HG02973 (cell line): Measurements from ENCODE around the gene GSTM1.
A peak's percentile ranks its signal among the peaks of the same experiment; 100 is the strongest.

ENCODE experiments used
- ATAC-seq: cut with Tn5 transposase; IDR thresholded peaks from one replicate; pipeline ENCODE4 v1.9.1; 2021; ENCODE audit warnings: moderate library complexity; ENCODE audit not compliant: unreplicated experiment

GSTM1 gene

DNA sequence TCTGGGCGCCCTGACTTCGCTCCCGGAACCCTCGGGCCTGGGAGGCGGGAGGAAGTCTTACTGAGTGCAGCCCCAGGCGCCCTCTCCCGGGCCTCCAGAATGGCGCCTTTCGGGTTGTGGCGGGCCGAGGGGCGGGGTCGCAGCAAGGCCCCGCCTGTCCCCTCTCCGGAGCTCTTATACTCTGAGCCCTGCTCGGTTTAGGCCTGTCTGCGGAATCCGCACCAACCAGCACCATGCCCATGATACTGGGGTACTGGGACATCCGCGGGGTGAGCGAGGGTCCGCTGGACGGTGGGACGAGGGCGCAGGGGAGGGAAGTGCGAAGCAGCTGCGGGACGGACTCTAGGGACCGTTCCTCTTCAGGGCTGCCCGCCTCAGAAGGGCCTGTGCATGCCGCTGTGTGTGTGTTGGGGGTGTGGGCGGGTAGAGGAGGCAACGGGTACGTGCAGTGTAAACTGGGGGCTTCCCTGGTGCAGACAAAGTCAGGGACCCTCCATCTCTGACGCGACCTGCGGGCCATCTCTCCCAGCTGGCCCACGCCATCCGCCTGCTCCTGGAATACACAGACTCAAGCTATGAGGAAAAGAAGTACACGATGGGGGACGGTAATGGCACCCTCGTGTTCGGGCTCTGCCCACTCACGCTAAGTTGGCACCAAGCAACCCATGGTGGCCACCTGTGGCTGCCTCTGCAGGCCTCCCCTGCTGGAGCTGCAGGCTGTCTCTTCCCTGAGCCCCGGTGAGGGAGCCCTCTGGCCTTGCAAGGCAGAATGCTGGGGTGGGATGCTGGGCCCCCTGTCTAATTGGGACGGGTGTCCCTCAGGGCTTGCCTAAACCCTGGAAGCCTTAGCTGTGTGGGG lies at the start of gene GSTM1:
GSTM1 (plus strand) TSS at position 177 of the 859 bp plus-strand sequence; CDS start at position 234, 57 bp downstream.
- ATAC-seq = peak; percentile 95

DNA sequence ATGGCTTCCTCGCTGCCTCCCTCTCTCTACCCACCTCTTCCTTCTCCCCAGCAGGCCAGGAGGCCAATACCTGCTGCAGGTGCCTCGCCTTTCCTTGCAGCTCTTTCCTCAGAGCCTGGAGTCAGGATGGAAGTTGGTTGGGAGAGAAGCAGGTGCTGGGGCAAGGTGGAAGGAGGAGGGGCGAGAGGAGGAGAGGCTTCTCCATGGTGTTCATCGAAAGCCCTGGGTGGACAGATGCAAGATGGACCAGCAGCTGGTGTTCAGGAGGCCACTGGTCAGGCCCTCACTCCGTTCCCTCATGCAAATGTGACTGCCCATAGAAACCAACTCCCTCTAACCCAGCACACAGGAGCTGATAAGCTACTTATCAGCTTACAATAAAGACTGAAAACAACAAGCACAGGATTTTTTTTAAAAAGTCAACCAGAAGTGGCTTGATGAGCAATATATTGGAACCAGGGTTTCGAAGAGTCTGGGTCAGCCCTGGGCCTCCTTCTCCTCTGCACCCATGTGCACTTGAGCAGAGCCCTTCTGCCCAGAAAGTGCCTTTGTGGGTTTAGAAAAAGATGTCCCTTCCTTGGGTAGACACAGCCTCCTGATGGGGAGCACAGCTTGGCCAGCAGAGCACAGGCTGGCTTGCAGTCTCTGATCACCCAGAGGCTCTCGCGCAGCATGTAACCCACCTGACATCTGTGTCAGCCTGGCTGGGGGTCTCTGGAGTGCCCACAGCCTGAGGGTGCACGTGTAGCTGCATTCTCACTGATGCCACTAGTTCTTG lies 48.4 kb upstream of the GSTM1 start:
- no peak for ATAC-seq

DNA sequence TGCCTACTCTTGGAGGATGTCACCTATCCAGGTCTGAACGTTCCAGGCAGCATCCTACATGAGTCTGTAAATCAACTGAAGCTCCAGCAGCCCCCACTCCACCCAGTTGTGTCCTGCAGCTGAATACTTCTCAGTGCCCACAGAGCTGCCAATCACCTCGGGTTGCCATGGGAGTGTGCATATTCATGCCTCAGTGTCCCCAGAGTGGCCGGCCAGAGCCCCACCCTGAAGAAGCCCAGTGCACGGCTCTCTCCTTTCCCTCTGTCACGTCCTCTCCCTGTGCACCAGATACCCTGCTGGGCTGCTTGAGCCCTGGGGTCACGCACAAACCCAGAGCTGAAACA lies 47.8 kb upstream of the GSTM1 start:
- no peak for ATAC-seq

DNA sequence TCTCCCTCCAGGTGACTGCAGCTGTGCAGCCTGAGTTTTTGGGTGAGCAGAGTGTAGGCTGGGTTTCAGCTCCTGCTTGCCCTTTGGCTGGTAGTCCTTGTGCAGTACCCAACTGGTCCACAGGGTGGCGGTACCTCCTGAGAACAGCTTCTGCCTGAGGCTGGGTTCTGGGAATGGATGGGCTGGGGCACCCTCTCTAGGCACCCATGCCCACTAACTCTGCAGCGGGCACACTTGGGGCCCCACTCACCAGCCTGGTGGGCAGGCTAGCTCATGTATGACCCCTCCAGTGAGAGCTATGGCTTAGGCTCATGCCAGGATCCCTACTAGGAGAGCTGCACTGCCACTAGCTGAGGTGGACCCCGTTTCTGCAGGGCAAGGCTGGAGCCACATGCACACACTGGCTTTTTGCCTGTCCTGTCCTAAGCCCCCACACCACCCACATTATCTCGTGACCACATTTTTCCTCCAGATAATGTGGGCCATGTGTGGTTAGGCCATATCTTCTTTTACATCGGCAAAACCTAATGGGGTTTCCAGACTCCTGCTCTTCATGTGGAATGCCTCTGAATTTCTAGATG lies 47.2 kb upstream of the GSTM1 start:
- ATAC-seq = peak; percentile 63

DNA sequence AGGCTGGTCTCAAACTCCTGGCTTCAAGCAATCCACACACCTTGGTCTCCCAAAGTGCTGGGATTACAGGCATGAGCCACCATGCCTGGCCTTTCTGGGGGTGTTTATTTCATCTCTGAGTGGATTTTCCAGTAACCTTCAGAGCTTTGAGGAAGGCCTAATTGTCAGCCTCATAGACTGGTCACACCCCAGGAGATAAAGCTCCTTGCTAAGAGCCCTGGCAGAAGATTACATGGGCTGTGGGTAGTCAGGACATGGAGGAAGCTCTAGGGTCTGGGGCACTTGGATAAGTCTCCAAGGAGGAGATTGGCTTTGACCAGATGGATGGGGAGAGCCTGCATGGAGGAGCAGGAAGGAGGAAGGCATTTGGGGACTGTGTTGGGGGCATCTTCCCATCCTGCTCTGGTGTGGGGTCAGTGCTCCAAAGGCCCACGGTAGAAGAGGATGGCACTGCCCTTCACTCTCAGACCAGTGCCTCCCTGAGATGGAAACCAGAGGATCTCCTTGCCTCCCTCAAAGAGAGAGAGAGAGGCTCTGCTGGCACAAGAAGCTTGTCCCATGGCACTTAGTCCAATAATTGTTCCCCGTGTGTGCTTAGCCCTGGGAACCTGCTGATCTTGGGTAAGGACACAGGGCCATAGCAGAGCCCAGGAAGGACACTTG lies 46.4 kb upstream of the GSTM1 start:
- ATAC-seq = no peak

DNA sequence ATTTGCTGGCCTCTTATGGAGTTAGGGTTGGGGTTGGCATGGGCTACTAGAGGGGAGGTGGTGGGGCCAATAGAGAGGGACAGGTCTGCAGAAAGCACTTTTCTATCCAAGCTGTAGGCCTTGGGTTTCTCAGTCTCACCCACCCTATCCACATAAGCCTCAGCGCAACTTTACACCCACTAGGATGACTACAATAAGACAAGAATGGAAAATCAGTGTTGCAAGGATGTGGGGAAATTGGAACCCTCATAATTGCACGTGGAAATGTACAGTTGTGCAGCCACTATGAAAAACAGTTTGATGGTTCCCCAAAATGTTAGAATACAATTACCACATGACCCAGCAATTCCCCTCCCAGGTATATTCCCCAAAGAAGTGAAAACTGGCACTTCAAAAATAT lies 45.8 kb upstream of the GSTM1 start:
- ATAC-seq = no peak

DNA sequence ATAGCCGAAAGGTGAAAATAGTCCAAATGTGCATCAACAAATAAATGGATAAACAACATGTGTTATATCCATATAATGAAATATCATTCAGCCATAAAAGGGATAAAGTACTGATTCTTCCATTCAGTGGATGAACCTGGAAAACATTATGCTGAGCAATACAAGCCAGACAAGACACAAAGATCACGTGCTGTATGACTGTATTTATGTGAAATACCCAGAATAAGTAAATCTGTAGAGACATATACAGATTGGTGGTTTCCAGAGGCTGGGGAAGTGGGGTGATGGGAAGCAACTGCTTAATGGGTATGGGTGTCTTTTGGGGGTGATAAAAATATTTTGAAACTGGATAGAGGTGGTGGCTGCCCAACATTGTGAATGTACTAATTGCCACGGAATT lies 45.0 kb upstream of the GSTM1 start:
- no peak for ATAC-seq

DNA sequence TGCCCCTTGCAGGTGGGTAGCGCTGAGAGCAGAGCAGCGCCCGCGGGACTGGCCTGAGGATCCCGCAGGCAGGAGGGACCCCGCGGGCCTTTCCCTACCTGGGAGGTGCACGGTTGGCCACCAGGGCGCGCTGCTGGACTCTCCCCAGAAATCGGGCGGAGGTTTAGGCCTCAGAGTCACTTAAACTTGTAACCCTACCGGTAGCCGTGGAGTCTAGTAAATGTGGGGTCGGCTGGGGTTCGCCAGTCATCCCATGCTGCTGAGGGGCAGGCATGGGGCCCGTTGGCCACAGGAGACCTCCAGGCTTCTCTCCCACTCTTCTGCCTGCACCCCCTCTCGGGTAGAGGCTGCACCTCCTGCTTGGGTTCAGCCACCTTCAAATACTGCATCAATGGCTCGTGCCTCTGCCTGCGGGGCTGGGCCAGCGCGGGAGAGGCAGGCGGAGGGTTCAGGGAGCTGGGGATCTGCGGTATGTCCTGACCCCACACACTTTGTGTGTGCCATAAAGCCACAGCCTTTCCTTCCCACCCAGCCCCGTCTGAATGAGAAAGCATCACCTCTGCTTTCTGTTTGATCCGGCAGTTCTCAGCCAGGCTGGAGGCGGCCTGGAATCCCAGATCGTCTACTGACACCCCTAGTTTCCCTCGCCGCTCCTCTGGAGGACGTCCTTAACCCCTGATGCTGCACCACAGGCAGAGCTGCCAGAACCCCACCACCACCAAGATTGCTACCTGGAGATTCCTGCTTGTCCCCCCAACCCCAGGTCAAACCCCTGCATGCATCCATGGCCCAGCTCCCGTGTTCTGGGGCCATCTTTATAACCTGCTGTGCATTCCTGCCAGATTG lies 44.0 kb upstream of the GSTM1 start:
- peak; percentile 82 for ATAC-seq

DNA sequence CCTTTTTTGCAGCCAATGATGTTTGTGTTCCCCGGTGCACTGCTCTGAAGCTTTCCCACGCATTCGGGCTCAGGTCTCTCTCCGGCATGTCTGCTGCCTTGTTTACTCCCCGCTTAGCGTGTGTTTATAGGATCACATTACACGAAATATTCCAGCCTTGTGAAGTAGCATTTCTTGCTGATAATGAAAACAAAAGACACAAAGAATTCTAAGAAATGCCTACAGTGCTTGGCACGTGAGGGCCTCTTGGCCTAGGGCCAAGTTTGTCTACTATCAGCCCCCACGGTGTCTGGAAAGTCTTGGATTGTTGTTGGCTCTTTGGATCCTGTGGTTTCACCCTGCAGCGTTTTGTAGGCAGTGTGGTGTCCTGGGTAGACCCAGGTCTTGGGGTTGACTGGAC lies 42.9 kb upstream of the GSTM1 start:
- no peak for ATAC-seq

DNA sequence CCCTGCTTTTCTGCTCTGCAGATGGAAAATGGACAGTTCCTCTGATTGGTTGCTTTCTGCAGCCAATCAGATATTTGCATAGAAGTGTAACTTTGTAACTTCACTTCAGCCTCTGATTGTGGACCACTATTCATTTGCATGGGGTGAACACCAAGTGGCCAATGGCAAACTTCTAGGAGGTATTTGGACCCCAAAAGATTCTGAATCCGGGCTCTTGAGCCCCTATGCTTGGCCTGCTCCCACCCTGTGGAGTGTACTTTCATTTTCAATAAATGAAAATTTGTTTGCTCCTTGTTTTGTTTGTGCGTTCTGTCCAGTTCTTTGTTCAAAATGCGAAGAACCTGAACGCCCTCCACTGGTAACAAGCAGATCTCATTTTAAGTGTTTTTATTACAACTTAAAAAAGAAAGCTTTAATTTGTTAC lies 38.1 kb upstream of the GSTM1 start:
- no peak for ATAC-seq

DNA sequence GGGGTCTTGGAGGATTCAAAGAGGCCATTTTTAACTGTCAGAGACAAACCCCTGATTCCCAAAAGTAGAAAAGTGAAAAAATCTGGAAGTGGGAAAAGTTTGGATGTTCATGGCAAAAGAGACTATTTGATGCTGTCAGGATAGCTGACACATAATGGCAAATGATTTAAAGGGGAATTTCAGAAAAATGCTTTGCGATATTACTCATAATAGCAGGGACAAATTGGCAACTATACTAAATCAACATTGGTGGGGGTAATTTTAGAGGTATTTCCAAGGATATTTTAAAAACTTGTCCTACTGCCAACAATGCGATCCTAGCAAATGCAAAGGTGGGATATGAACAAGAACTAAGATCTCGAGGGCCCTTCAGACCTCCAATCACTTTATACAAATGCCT lies 37.0 kb upstream of the GSTM1 start:
- ATAC-seq = no peak

DNA sequence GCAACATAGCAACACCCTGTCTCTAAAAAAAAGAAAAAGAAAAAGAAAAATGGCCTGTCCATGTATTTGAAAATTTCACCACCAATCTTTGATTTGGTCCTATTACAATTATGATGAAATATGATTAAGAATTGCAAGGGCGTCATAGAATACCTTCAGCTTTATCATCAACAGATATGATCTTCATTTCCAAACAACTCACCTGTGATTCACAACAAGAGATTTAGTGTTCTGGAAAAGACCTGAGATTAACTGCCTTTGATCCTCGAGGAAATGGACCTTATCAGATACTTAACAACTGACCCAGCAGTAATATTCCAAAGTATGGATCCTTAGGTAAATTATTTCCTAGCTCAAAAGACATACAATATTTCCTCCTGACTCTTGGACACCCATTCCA lies 35.2 kb upstream of the GSTM1 start:
- ATAC-seq = no peak

DNA sequence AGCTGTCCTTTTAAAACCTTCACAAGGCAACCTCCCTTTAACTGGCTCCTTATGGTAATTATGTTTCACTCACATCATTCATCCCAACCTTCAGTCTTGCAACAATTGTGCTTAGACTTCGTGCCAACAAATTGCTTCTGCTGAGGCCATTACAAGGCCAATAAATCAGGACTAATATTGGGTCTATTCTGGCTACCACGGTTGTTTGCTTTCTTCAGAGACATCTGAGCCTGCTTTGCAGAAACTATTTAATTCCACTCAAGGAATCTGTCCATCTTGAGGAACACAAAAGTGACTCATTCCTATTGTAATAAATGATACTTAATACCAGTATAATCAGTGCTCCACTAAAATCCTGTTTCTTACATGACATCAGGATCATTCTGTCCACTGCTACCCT lies 34.3 kb upstream of the GSTM1 start:
- ATAC-seq = no peak

DNA sequence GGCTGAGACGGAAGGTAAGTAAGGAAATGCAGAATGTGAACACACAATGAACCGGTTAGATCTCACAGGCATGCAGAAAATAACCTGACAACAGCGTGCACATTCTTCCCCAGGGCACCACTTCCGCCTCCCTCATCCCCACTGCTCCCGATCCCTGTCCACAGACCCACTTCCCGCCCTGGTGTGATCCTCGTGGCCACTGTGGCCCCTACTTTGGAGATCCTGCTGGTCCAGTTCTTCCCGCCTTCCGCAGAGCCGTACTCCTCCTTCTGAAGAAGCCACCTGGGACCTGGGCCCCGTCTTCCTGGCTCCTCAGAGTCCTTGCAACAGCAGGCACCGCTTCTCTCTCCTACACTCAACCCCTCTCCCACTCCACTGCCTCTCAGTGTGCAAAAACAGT lies 33.1 kb upstream of the GSTM1 start:
- ATAC-seq = no peak

DNA sequence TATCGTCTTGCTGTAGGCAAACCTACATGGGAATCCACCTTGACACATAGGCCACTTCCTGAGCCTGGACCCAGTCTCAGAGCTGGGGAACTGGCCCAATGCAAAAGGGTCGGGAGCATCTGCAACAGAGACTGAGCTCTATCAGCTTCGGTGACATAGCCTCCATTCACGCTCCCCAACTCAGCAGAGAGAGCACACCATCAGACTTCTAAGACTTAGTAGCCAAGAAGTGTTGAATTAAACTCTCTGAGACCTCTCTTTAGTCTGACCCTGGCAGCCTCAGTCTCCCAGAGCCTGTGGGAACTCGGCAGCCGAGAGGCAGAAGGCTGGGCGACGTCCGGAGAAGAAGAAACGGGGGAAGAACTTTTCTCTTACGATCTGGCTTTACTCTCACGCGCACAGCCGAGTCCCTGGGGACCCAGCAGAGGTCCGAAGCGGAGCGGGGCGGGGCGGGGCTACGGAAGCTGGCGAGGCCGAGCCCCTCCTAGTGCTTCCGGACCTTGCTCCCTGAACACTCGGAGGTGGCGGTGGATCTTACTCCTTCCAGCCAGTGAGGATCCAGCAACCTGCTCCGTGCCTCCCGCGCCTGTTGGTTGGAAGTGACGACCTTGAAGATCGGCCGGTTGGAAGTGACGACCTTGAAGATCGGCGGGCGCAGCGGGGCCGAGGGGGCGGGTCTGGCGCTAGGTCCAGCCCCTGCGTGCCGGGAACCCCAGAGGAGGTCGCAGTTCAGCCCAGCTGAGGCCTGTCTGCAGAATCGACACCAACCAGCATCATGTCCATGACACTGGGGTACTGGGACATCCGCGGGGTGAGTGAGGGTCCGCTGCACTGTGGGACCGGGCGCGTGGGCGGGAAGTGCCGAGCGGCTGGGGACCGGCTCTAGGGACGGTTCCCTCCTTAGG lies 31.8 kb upstream of the GSTM1 start, which contains the start of gene GSTM4:
GSTM4 (plus strand) TSS at position 485 of the 905 bp plus-strand sequence; CDS start at position 776, 291 bp downstream.
- peak; percentile 87 for ATAC-seq

DNA sequence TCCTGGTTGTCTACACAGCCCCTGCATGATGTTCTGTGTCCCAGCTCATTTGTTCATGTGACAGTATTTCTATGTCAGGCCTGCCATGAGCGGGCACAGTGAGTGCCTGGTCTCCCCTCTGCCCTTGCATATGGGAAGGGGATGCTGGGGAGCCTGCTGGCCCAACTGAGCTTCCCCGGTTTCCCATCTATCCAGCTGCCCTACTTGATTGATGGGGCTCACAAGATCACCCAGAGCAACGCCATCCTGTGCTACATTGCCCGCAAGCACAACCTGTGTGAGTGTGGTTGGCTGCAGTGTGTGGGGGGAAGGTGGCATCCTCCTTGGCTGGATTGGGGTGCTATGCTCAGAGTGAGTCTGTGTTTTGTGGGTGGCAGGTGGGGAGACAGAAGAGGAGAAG lies 30.2 kb upstream of the GSTM1 start:
- ATAC-seq = no peak

DNA sequence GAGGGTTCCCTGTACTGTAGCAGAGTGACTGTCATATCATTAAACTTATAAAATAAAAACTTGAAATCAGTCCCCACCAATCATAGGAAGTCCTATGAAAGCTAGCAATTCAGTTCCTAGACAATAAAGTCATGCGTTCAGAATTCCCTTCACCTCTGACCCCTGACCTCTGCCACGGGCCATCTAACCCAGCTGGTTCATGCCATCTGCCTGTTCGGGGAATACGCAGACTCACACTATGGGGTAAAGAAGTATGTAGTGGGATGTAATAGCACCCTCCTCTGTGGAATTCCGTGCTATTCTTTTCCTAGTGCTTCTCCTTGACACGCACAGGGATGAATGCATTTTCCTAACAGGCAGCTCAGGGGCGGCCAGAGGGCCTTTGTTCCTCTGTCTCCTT lies 29.6 kb upstream of the GSTM1 start:
- no peak for ATAC-seq

DNA sequence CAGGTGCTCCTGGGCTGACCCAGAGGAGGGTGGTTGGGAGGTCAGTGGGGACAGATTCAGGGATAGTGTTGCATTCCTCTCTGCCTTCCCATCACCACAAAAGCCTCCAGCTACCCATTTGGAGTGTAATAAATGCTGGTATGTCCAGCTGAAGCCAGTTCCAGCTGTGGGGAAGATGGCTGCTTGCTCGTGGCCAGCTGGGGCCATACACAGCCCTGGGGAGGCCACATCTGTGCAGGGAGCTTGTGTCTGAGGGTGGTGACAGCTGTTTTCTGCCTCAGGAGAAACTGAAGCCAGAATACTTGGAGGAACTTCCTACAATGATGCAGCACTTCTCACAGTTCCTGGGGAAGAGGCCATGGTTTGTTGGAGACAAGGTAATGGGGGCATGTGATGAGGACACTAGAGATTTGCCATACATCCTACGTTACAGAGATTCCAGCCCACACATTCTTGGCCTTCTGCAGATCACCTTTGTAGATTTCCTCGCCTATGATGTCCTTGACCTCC lies 29.0 kb upstream of the GSTM1 start:
- no peak for ATAC-seq

DNA sequence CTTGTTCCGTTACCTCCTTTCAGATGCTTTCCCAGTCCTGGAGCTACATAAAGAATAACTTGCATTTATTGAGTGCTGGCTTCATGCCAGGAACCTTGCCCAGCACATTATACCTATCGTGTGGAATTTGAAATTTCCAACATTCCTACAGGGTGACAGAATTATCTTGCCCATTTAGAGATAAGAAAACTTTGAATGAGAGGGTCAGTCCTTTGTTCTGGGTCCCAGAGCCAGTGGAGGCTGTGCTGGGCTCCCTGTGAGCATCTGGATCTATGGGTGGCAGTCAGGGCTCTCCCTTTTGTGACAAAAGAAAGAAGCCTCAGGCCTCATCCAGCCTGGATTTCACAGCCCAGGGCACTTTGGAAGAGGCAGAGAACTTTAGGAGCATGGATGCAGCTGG lies 28.5 kb upstream of the GSTM1 start:
- ATAC-seq = no peak
